Effector memory CD4-positive, alpha-beta T cell (primary cell): ENCODE results near the gene SMARCAL1.
A peak's percentile ranks its signal among the peaks of the same experiment; 100 is the strongest.

Source experiments
- DNase-seq, 3 donors: peaks; one replicate each; pipeline ENCODE4 v3.0.0-alpha.2; 2020
- H3K27ac ChIP-seq: 2 replicates; pipeline ENCODE4 v1.7.0; 2013; ENCODE audit warnings: mild to moderate bottlenecking, low read length, moderate library complexity; ENCODE audit not compliant: insufficient read depth, poor library complexity, severe bottlenecking
- H3K27me3 ChIP-seq: replicated peaks from 2 replicates; pipeline ENCODE4 v1.7.0; 2013; ENCODE audit warnings: mild to moderate bottlenecking, low read length; ENCODE audit not compliant: insufficient read depth, control insufficient read depth, poor library complexity, severe bottlenecking
- H3K36me3 ChIP-seq: 2 replicates; pipeline ENCODE4 v1.7.0; 2013; ENCODE audit warnings: mild to moderate bottlenecking, low read length, moderate library complexity; ENCODE audit not compliant: control insufficient read depth, insufficient read depth
- H3K4me1 ChIP-seq: 2 replicates; pipeline ENCODE4 v1.7.0; 2013; ENCODE audit warnings: low read length, mild to moderate bottlenecking; ENCODE audit not compliant: control insufficient read depth, insufficient read depth, poor library complexity, severe bottlenecking
- H3K4me3 ChIP-seq: 2 replicates; pipeline ENCODE4 v1.7.0; 2013; ENCODE audit warnings: low read length, low read depth, mild to moderate bottlenecking; ENCODE audit not compliant: insufficient read depth, poor library complexity, severe bottlenecking
- H3K9me3 ChIP-seq: 2 replicates; pipeline ENCODE4 v1.7.0; 2013; ENCODE audit warnings: mild to moderate bottlenecking, low read length, moderate library complexity; ENCODE audit not compliant: control insufficient read depth
- total RNA-seq, 3 donors: gene quantifications; one replicate each; lab custom pipeline; 2026; lab: John Stamatoyannopoulos, UW

The SMARCAL1 gene
- total RNA-seq, result 19.5 to 22.7 (median 21.8) reads per million in 3 donors

- peaks cover 6% of the 10 kb centered on the region for H3K36me3 ChIP-seq
- DNase-seq, result peak; percentile 91 to 97 (median 96)
These were observed at the start of gene SMARCAL1 for GRCh38 chr2:216412022-216412999. SMARCAL1 (plus strand) TSS chr2:216412484; CDS start chr2:216414705, 2,221 bp downstream.

DNA sequence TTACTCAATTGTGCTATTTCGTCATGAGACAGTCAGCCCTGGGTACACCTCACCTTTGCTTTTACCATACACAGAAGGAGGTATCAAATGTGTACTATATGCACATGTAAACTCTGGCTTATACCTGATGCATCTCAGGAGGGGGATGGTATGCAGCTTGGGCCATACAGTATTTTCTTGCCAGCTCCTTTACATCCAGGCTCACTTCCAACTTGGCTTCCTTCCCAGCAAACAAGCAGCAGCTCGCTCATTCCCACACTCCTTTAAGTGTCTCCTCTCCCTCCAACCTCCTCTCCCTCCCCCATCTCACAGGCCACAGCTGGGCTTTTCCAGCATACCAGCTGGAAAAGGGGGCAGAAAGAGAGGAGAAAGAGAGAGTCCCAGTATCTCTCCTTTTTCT is 49.6 kb upstream of the SMARCAL1 start:
- H3K4me1 ChIP-seq, result no peaks in the 10 kb centered on the region
- H3K27ac ChIP-seq, result no peak overlapping the region
- DNase-seq, result no peak
- H3K9me3 ChIP-seq, result no peaks in the 10 kb centered on the region
- H3K36me3 ChIP-seq, result no peaks in the 10 kb centered on the region
- H3K27me3 ChIP-seq, result no peaks in the 10 kb centered on the region
- H3K4me3 ChIP-seq, result no peak overlapping the region

More at GRCh38 chr2:216412022-216412999, at the start of gene SMARCAL1:
- peak within 1 kb of the TSS; percentile 89 for H3K4me3 ChIP-seq
- no peaks in the 10 kb centered on the region for H3K27me3 ChIP-seq
- peaks cover 6% of the 10 kb centered on the region for H3K4me1 ChIP-seq
- H3K27ac ChIP-seq, result peak within 1 kb of the TSS; percentile 81
- no peaks in the 10 kb centered on the region for H3K9me3 ChIP-seq

DNA sequence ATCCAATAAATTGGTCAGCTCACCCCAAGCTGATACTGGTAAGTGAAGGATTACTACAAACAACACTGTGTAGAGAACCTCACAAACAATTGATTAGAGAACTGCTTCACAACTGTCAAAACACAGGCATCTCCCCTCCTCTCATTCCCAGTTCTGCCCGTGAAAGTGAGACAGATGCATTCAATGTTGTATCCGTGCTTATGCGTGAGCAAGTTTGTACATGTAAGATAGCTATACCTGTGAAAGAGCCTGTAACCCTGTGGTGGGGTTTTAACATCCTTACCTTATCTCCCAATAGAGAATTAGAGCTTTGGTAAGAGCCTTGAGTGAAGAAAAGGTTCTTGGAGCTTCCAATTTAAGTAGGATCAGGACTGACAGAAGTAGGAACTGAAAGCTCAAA is 49.1 kb upstream of the SMARCAL1 start:
- Histone ChIP-seq H3K9me3 (no peaks in the 10 kb centered on the region), H3K27me3 (no peaks in the 10 kb centered on the region), H3K4me1 (no peaks in the 10 kb centered on the region), H3K4me3 (no peak overlapping the region), H3K27ac (no peak overlapping the region), H3K36me3 (no peaks in the 10 kb centered on the region)
- DNase-seq, result no peak

- H3K27ac ChIP-seq, result no peak overlapping the region
- no peaks in the 10 kb centered on the region for H3K9me3 ChIP-seq
- H3K27me3 ChIP-seq, result peaks cover 12% of the 10 kb centered on the region
- no peak for DNase-seq
- H3K4me3 ChIP-seq, result no peak overlapping the region
- no peaks in the 10 kb centered on the region for H3K36me3 ChIP-seq
- no peaks in the 10 kb centered on the region for H3K4me1 ChIP-seq
These were observed 46.8 kb upstream of the SMARCAL1 start for GRCh38 chr2:216365518-216365917.

GRCh38 chr2:216366777-216367471 is 45.4 kb upstream of the SMARCAL1 start:
- no peak overlapping the region for H3K4me3 ChIP-seq
- no peak overlapping the region for H3K27ac ChIP-seq
- peaks cover 24% of the 10 kb centered on the region for H3K27me3 ChIP-seq

DNA sequence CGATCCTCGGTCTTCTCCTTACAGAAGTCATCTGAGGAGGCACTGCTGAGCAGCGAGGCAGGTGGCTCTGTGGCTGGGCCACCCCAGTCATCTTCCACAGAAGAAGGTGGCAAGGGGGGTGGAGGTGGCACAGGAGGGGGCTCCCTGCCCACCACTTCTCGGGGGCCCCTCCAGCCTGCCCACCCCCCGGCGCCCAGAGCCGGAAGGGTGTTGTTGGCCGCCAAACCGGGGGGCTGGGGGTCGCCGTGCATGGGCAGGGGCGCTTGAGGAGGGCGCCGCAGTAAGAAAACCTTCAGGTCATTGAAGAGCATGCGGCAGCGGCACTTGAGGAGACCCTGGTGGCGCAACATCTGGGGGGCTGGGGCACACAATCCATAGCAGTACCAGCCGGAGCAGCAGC is 42.5 kb upstream of the SMARCAL1 start:
- Histone ChIP-seq H3K36me3 (no peaks in the 10 kb centered on the region), H3K27me3 (peaks cover 32% of the 10 kb centered on the region), H3K27ac (no peak overlapping the region), H3K9me3 (no peaks in the 10 kb centered on the region), H3K4me3 (no peak overlapping the region), H3K4me1 (peaks cover 16% of the 10 kb centered on the region)
- no peak for DNase-seq

More at GRCh38 chr2:216366777-216367471, 45.4 kb upstream of the SMARCAL1 start:
- Histone ChIP-seq H3K9me3 (no peaks in the 10 kb centered on the region), H3K36me3 (no peaks in the 10 kb centered on the region), H3K4me1 (peaks cover 12% of the 10 kb centered on the region)
- no peak for DNase-seq

DNA sequence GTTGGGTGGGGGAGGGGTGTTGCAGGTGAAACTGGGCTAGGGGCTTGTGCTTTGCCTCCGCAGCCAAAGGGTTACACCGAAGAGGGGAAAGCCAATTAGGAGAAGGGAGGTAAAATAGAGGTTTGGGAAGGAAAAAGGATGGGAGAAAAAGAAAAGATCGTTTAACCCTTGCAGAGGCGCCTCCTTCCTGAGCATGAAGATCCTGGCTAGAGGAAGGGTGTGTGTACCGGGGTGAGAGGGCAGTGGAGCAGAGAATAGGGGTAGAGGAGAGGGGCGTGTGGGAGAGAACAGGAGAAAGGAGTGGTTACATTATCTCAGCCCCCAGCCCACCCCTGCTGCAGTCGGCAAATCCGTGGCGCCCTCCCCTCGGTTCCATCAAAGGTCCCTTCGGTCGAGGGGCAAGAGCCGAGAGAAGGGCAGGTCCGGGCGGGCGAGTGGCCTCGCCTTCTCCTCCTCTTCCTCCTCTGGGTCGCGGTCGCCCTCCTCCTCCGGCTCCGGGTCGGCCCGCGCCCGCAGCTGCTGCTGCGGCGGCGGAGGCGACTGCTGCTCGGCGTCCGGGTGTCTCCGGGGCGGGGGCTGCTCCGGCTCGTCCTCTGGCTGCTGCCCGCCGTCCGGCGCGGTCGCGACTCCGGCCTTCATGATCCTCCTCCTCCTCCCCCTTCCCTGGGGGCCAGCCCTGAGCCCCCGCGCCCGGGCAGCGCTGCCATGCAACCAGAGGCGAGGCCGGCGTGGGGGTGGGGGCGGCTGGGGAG is 41.1 kb upstream of the SMARCAL1 start:
- peak overlapping the region; percentile 37 for H3K4me3 ChIP-seq
- H3K9me3 ChIP-seq, result no peaks in the 10 kb centered on the region
- peaks cover 16% of the 10 kb centered on the region for H3K4me1 ChIP-seq
- no peak overlapping the region for H3K27ac ChIP-seq
- no peaks in the 10 kb centered on the region for H3K36me3 ChIP-seq
- peaks cover 32% of the 10 kb centered on the region for H3K27me3 ChIP-seq
- DNase-seq, result no peak

GRCh38 chr2:216371721-216372702 is 40.3 kb upstream of the SMARCAL1 start, which contains the start of gene MARCHF4:
MARCHF4 (minus strand) TSS chr2:216372483; CDS start chr2:216370260, 2,223 bp downstream.
- peak within 1 kb of the TSS; percentile 37 for H3K4me3 ChIP-seq
- H3K27me3 ChIP-seq, result peaks cover 32% of the 10 kb centered on the region
- no peak within 1 kb of the TSS for H3K27ac ChIP-seq

More at GRCh38 chr2:216371721-216372702, 40.3 kb upstream of the SMARCAL1 start, which contains the start of gene MARCHF4:
- Histone ChIP-seq H3K9me3 (no peaks in the 10 kb centered on the region), H3K36me3 (no peaks in the 10 kb centered on the region), H3K4me1 (peaks cover 16% of the 10 kb centered on the region)
- peak; percentile 14 to 34 (median 28) for DNase-seq
